ENCODE measurements around the gene TMEM143. TPM values are rescaled to one million over a fixed set of nuclear protein-coding genes. Genes with fewer than 3 reads are reported as not detected.

The TMEM143 gene
- total and polyA plus RNA-seq, 4 donors: 3.2 to 10.2 (median 6.7) TPM

GRCh38 chr19:48354332-48354992, 9.3 kb downstream of the TMEM143 start:
- H3K4me1 ChIP-seq (ENCODE audit: control insufficient read depth in 4 of 4, insufficient read depth in 4 of 4, low read length in 3 of 4): no peaks in the 10 kb centered on the region
- no peak for DNase-seq (ENCODE audit: low spot score)
- peaks cover 0 to 2% (median under 1%) of the 10 kb centered on the region in 4 donors for H3K36me3 ChIP-seq (ENCODE audit: control insufficient read depth in 4 of 4, insufficient read depth in 3 of 4, low read depth in 1 of 4, low read length in 3 of 4)
- H3K9me3 ChIP-seq (ENCODE audit: control insufficient read depth in 4 of 4, low read length in 3 of 4): no peaks in the 10 kb centered on the region
- H3K27ac ChIP-seq (ENCODE audit: low read depth in 1 of 2, low read length in 2 of 2): no peak overlapping the region
- no peak overlapping the region for H3K4me3 ChIP-seq (ENCODE audit: low read depth in 1 of 3, low read length in 3 of 3)
- TF ChIP-seq CTCF (IDR thresholded peaks at IDR 0.05; ENCODE audit: low read depth, low read length, missing input control): no peak
- peak; percentile 15 for TF ChIP-seq NR2F2 (IDR thresholded peaks at IDR 0.05)
- H3K9ac ChIP-seq (ENCODE audit: low read depth in 1 of 2, low read length in 2 of 2): no peak overlapping the region
- H3K27me3 ChIP-seq (ENCODE audit: control insufficient read depth in 4 of 4, insufficient read depth in 4 of 4, low read length in 3 of 4): no peaks in the 10 kb centered on the region
- whole genome bisulfite sequencing: 88% methylated on average over 15 of the region's 15 CpGs

GRCh38 chr19:48353677-48354076, 10.1 kb downstream of the TMEM143 start:
- Histone ChIP-seq H3K9me3 (ENCODE audit: control insufficient read depth in 4 of 4, low read length in 3 of 4) (no peaks in the 10 kb centered on the region), H3K36me3 (ENCODE audit: control insufficient read depth in 4 of 4, insufficient read depth in 3 of 4, low read depth in 1 of 4, low read length in 3 of 4) (peaks cover 0 to 2% (median under 1%) of the 10 kb centered on the region in 4 donors), H3K4me3 (ENCODE audit: low read depth in 1 of 3, low read length in 3 of 3) (no peak overlapping the region), H3K27me3 (ENCODE audit: control insufficient read depth in 4 of 4, insufficient read depth in 4 of 4, low read length in 3 of 4) (no peaks in the 10 kb centered on the region), H3K9ac (ENCODE audit: low read depth in 1 of 2, low read length in 2 of 2) (no peak overlapping the region), H3K27ac (ENCODE audit: low read depth in 1 of 2, low read length in 2 of 2) (no peak overlapping the region), H3K4me1 (ENCODE audit: control insufficient read depth in 4 of 4, insufficient read depth in 4 of 4, low read length in 3 of 4) (no peaks in the 10 kb centered on the region)
- WGBS: 94% methylated on average over 5 of the region's 5 CpGs
- TF ChIP-seq REST (IDR thresholded peaks at IDR 0.05): no peak
- no peak for TF ChIP-seq CTCF (IDR thresholded peaks at IDR 0.05; ENCODE audit: low read depth, low read length, missing input control)
- TF ChIP-seq EGR1 (IDR thresholded peaks at IDR 0.05; ENCODE audit: low read depth in 2 of 2): no peak
- no peak for TF ChIP-seq ATF3 (IDR thresholded peaks at IDR 0.05)
- TF ChIP-seq FOXA2 (IDR thresholded peaks at IDR 0.05): no peak
- TF ChIP-seq YY1 (IDR thresholded peaks at IDR 0.05): no peak
- TF ChIP-seq MAX (IDR thresholded peaks at IDR 0.05): no peak
- TF ChIP-seq HNF4G (IDR thresholded peaks at IDR 0.05): no peak
- no peak for TF ChIP-seq GABPA (IDR thresholded peaks at IDR 0.05 in 1 of 2, conservative IDR thresholded peaks at IDR 0.05 in 1 of 2)
- TF ChIP-seq JUND (IDR thresholded peaks at IDR 0.05): no peak
- TF ChIP-seq SP1 (IDR thresholded peaks at IDR 0.05): no peak
- no peak for TF ChIP-seq RXRA (IDR thresholded peaks at IDR 0.05)
- TF ChIP-seq TAF1 (conservative IDR thresholded peaks at IDR 0.05): no peak
- no peak for TF ChIP-seq ZBTB33 (IDR thresholded peaks at IDR 0.05)
- TF ChIP-seq RAD21 (IDR thresholded peaks at IDR 0.05): no peak
- no peak for TF ChIP-seq HNF4A (conservative IDR thresholded peaks at IDR 0.05)
- no peak for TF ChIP-seq FOXA1 (IDR thresholded peaks at IDR 0.05)
- no peak for DNase-seq (ENCODE audit: low spot score)
